Effector memory CD8-positive, alpha-beta T cell (primary cell): ENCODE measurements around the gene ZNF777.
"Not testable (repeated sequence)": the region's sequence is repeated elsewhere in the genome, so short reads cannot be mapped to it uniquely, and the experiment has no call there.

Experiments used
- ATAC-seq: fragments of 150-1000 bp; cut with Tn5 transposase; replicated peaks from 2 replicates; pipeline ENCODE4 v1.10.0; 2021; ENCODE audit warnings: mild to moderate bottlenecking, moderate library complexity
- DNase-seq, 3 experiments: peaks; one replicate each; pipeline ENCODE4 v3.0.0; 2021
- H3K27ac Mint-ChIP-seq, 2 donors: one replicate each; pipeline ENCODE4 v1.8.0; 2022; ENCODE audit warnings: mild to moderate bottlenecking in 2 of 2, mixed read lengths in 2 of 2, moderate library complexity in 2 of 2
- H3K27me3 Mint-ChIP-seq, 2 donors: one replicate each; pipeline ENCODE4 v1.8.0; 2022; ENCODE audit warnings: mixed read lengths in 2 of 2
- H3K36me3 Mint-ChIP-seq: one replicate; pipeline ENCODE4 v1.8.0; 2022; ENCODE audit warnings: mild to moderate bottlenecking, moderate library complexity, mixed read lengths; ENCODE audit not compliant: insufficient read depth
- H3K4me1 Mint-ChIP-seq, 2 donors: one replicate each; pipeline ENCODE4 v1.8.0; 2022; ENCODE audit warnings: low read depth in 2 of 2, mixed read lengths in 2 of 2
- H3K4me3 Mint-ChIP-seq, 2 donors: one replicate each; pipeline ENCODE4 v1.8.0; 2022; ENCODE audit warnings: mild to moderate bottlenecking in 2 of 2, mixed read lengths in 2 of 2, moderate library complexity in 2 of 2
- H3K9me3 Mint-ChIP-seq, 2 donors: one replicate each; pipeline ENCODE4 v1.8.0; 2022; ENCODE audit warnings: mixed read lengths in 2 of 2

Gene ZNF777

DNA sequence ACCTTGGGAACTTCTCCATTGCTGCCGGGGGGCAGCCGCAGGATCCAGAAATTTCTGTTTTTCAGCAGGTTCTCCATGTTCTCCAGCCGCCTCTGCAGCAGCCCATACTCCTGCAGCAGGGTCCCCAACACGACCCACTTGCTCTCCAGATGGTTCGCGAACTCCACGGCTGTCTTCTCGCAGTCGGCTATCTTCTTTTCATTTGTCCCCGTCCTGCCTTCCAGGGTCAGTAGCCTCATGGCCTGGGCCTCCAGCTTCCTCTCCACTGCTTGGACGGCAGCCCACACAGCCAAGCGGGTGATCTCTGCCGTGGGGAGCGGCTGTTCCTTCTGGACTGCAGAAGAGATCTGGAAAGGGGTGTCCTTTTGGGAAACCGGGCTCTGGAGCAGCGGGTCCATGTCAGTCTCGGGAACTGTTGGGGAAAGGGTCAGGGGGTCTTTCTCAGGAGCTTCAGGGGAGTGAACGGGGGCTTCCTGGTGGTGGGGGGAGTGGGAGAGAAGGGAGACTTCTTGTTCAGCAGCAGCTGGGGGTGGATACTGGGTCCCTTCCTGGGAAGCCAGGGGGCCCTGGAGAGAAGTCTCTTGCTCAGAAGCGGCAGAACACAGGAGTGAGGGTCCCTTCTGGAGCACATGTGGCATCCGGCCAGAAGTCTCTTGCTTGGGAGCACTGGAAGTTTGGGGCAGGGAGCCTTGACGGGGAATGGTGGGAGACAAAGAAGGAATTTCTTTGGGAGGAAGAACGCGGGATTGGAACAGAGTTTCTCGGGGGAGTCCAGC lies 5.5 kb downstream of the ZNF777 start:
- no peaks in the 10 kb centered on the region for H3K9me3 Mint-ChIP-seq
- H3K27me3 Mint-ChIP-seq: no peaks in the 10 kb centered on the region
- H3K36me3 Mint-ChIP-seq: peaks cover 36% of the 10 kb centered on the region
- H3K4me3 Mint-ChIP-seq: no peak overlapping the region
- ATAC-seq (no peak), DNase-seq (no peak)
- no peak overlapping the region for H3K27ac Mint-ChIP-seq
- H3K4me1 Mint-ChIP-seq: peaks cover 11 to 13% of the 10 kb centered on the region in 2 donors

DNA sequence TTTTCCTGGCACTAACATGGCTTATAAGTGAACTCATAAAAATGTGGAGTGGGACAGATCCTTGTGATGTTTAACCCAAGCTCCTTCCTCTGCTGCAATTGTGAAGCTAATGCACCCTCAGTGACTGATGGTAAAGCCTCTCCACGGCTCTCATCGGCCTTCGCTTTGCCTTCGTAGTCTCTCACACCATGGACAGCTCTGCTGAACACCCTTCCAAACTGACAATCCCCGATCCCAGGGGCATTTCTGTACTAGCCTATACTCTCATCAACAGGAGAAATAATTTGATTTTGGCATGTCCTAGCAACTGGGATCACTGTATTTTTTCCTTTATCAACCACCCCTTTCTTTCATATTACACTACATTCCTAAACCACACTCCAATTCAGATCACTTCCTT lies 6.1 kb downstream of the ZNF777 start:
- H3K36me3 Mint-ChIP-seq: peaks cover 42% of the 10 kb centered on the region

DNA sequence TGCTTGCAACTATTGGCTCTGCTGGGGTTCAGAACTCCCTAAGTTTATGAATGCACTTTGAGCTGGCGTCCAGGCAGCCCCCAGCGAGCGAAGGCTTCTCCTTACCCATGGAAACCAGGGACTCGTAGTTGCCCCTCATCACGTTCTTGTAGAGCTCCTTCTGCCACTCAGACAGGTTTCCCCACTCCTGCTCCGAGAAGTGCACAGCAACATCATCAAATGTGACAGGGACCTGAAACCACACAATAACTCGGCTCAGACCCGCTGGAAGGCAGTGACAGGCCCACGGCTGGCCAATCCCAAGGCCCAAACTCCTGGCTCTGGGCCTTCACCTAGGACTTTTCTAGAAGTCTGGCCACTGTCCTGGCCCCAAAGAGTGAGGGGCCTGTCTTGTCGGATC lies 6.9 kb downstream of the ZNF777 start:
- H3K9me3 Mint-ChIP-seq: no peaks in the 10 kb centered on the region
- no peaks in the 10 kb centered on the region for H3K27me3 Mint-ChIP-seq
- peaks cover 11 to 12% of the 10 kb centered on the region in 2 donors for H3K4me1 Mint-ChIP-seq
- peaks cover 46% of the 10 kb centered on the region for H3K36me3 Mint-ChIP-seq
- ATAC-seq: no peak
- no peak for DNase-seq
- no peak overlapping the region for H3K27ac Mint-ChIP-seq
- H3K4me3 Mint-ChIP-seq: no peak overlapping the region

More for the DNA sequence above, 6.1 kb downstream of the ZNF777 start:
- no peaks in the 10 kb centered on the region for H3K27me3 Mint-ChIP-seq
- peaks cover 11 to 13% of the 10 kb centered on the region in 2 donors for H3K4me1 Mint-ChIP-seq
- H3K4me3 Mint-ChIP-seq: no peak overlapping the region
- no peaks in the 10 kb centered on the region for H3K9me3 Mint-ChIP-seq
- DNase-seq (no peak), ATAC-seq (no peak)
- no peak overlapping the region for H3K27ac Mint-ChIP-seq

DNA sequence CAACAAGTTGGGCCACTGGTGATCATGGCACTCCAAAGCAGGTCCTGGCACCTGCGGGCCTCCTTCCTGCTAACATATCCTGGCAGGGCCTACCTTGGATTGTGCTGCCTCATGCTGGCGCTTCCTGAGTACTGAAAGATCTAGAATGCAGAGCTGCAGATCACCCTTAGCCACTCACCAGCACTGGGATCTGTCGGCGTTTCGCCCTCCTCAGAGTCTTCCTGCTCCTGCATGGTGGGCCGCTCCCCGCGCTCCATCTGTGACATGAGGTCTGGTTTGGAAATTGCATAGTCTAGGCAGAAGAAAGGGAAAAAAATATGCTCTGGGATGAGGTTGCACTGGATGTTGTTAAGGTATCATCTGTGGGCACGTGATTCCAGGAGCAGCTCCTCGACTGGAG lies 10.0 kb downstream of the ZNF777 start:
- H3K36me3 Mint-ChIP-seq: peaks cover 68% of the 10 kb centered on the region
- H3K27ac Mint-ChIP-seq: peak overlapping the region in 1 of 2 donors; percentile 22
- peaks cover 2 to 16% of the 10 kb centered on the region in 2 donors for H3K4me1 Mint-ChIP-seq
- H3K4me3 Mint-ChIP-seq: no peak overlapping the region
- no peak for DNase-seq
- H3K9me3 Mint-ChIP-seq: no peaks in the 10 kb centered on the region
- H3K27me3 Mint-ChIP-seq: no peaks in the 10 kb centered on the region
- no peak for ATAC-seq

DNA sequence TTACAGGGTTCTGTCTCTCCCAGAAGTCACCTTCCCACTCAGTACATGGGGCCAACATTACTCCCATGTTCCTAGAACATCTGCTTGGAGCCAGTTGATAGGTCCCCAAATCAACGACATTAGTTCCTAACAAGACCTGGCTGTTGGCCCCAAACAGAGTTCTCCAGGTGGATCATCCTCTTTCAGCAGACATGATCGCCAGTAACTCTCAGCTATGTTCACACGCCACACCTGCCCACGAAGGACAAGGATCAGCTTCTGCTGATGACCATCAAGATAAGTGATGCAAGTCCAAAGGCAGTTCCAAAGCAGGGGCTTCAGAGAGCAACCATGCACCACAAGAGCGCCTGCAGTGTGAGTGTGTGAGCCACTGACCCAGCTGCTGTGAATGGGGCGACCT lies 11.0 kb downstream of the ZNF777 start:
- Mint-ChIP-seq H3K9me3 (no peaks in the 10 kb centered on the region), H3K36me3 (peaks cover 71% of the 10 kb centered on the region), H3K27ac (no peak overlapping the region), H3K27me3 (no peaks in the 10 kb centered on the region), H3K4me1 (peaks cover 2 to 16% of the 10 kb centered on the region in 2 donors), H3K4me3 (no peak overlapping the region)
- DNase-seq (no peak), ATAC-seq (no peak)

DNA sequence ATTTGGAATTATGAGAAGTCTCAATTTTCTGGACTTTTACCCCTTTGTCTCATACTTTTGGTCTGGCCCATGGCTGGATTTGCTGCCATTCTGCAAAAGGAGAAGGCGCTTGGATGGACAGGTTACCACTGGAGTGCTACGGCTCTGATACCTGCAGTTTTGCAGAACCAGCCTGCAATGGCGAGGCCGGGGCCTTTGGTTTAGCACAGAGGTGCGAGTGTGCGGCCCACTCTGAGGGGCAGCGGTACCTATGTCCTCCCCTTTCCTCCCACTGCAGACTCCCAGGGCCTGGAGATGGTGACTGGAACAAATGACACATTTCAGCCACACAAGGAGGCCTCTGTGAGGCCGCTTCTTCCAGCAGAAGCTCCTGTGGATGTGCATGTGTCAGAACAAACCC lies 11.9 kb downstream of the ZNF777 start:
- Mint-ChIP-seq H3K4me1 (peaks cover 2 to 20% of the 10 kb centered on the region in 2 donors), H3K4me3 (no peak overlapping the region), H3K36me3 (peaks cover 76% of the 10 kb centered on the region), H3K27me3 (no peaks in the 10 kb centered on the region), H3K9me3 (no peaks in the 10 kb centered on the region), H3K27ac (no peak overlapping the region)
- ATAC-seq: no peak
- no peak for DNase-seq

DNA sequence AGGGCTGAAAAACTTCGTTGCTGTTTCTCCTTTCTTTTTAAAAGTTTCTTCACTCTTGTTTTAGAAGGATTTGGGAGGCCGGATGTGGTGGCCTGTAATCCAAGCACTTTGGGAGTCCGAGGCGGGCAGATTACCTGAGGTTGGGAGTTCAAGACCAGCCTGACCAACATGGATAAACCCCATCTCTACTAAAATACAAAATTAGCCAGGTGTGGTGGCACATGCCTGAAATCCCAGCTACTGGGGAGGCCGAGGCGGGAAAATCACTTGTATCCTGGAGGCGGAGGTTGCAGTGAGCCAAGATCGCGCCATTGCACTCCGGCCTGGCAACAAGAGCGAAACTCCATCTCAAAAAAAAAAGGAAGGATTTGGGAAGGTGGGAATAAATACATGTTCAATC lies 14.8 kb downstream of the ZNF777 start:
- ATAC-seq, H3K4me3 Mint-ChIP-seq, H3K27me3 Mint-ChIP-seq, H3K9me3 Mint-ChIP-seq, DNase-seq: not testable (repeated sequence)
- H3K4me1 Mint-ChIP-seq: peaks cover under 1 to 23% of the 10 kb centered on the region in 2 donors
- H3K36me3 Mint-ChIP-seq: peaks cover 61% of the 10 kb centered on the region
- peak overlapping the region in 1 of 2 donors; percentile 26 for H3K27ac Mint-ChIP-seq

DNA sequence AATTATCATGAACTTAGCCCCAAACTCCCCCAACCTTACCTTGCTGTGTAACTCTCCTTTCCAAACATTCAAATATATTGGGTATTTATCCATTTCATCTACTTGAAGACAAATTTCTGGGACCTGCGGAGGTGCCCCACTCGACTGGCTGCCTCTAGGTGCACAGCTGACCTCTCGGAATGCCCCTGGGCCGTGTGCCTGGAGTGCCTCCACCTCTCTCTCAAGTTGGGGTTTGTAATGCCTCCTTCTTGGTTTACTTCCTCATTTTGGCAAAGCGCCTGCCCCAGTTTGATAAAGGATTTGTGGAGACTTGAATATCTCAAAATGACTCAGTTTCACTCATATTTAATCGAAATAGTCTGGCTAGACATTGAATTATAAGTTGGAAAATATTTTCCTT lies 16.6 kb downstream of the ZNF777 start:
- peaks cover 49% of the 10 kb centered on the region for H3K36me3 Mint-ChIP-seq
- H3K4me1 Mint-ChIP-seq: peaks cover 8 to 33% of the 10 kb centered on the region in 2 donors
- H3K9me3 Mint-ChIP-seq: no peaks in the 10 kb centered on the region
- H3K27me3 Mint-ChIP-seq: no peaks in the 10 kb centered on the region
- ATAC-seq (no peak), DNase-seq (no peak)
- H3K27ac Mint-ChIP-seq: no peak overlapping the region
- no peak overlapping the region for H3K4me3 Mint-ChIP-seq

DNA sequence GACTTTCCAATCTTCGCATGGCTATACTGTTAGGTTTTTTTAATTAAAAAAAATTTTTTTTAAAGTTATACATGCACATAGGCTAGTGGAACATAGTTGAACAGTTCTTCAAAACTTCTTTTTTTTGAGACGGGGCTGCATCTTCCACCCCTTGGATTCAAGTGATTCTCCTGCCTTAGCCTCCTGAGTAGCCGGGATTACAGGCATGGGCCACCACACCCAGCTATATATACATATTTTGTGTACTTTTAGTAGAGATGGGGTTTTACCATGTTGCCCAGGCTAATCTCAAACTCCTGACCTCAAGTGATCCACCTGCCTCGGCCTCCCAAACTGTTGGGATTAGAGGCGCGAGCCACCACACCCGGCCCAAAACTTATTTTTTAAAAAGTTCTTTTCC lies 17.3 kb downstream of the ZNF777 start:
- no peak for DNase-seq
- no peaks in the 10 kb centered on the region for H3K9me3 Mint-ChIP-seq

DNA sequence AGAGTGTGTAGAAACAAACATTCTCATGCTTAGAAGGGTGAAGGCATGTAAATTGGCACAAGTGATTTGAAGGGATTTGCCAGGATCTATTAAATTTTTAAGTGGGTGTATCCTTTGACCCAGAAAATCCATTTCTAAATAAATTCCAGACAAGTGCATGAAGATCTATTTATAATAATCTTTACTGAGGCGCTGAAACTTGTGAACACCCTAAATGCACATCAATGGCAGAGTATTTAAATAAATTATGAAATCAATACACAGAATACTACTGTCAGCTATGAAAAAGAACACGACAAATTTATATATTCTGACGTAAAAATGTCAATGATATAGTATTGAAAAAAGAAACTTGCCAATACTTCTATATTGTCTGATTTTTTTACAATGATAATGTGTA lies 17.9 kb downstream of the ZNF777 start:
- no peak overlapping the region for H3K27ac Mint-ChIP-seq
- peaks cover 40% of the 10 kb centered on the region for H3K36me3 Mint-ChIP-seq
- H3K27me3 Mint-ChIP-seq: no peaks in the 10 kb centered on the region
- no peak for DNase-seq
- ATAC-seq: no peak
- H3K4me3 Mint-ChIP-seq: no peak overlapping the region
- H3K9me3 Mint-ChIP-seq: no peaks in the 10 kb centered on the region
- peaks cover 12 to 39% of the 10 kb centered on the region in 2 donors for H3K4me1 Mint-ChIP-seq

More for the DNA sequence above, 17.3 kb downstream of the ZNF777 start:
- Mint-ChIP-seq H3K27me3 (no peaks in the 10 kb centered on the region), H3K4me1 (peaks cover 12 to 39% of the 10 kb centered on the region in 2 donors), H3K4me3 (no peak overlapping the region), H3K36me3 (peaks cover 42% of the 10 kb centered on the region), H3K27ac (no peak overlapping the region)
- no peak for ATAC-seq

DNA sequence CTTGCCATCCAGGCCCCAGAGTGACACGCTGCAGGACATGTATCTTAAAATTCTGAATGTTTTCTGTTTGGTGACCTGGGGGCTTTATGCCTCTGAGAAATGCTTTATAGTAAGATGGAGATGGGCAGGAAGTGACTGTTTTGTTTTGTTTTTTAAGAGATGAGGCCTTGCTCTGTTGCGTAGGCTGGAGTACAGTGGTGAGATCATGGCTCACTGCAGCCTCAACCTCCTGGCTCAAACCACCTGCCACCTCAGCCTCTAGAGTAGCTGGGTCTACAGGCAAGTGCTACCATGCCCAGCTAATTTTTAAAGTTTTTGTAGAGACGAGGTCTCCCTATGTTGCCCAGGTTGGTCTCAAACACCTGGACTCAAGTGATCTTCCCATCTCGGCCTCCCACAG lies 20.6 kb downstream of the ZNF777 start:
- DNase-seq (no peak), ATAC-seq (peak; percentile 77)
- H3K27me3 Mint-ChIP-seq: no peaks in the 10 kb centered on the region
- no peak overlapping the region for H3K4me3 Mint-ChIP-seq
- peaks cover 30% of the 10 kb centered on the region for H3K36me3 Mint-ChIP-seq
- no peaks in the 10 kb centered on the region for H3K9me3 Mint-ChIP-seq
- peaks cover 12 to 27% of the 10 kb centered on the region in 2 donors for H3K4me1 Mint-ChIP-seq
- peak overlapping the region; percentile 60 to 65 for H3K27ac Mint-ChIP-seq

DNA sequence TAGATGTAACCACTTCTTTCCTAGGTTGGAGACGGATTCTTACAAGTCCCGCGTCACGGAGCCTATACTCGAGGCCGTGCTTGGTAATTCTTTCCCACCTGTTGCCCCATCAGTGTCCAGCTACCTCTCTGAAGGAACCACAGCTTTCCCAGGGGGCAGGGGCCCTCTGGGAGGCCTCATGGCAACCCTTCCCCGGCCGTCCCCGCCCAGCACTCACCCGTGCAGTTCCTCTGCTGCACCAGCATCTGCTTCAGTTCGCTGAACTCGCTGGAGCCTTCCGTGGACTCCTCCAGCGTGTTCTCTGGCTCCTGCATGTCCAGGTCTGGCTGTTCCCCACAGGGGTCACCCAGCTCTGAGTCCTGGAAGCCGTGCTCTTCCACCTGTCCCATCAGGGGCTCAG lies 24.5 kb downstream of the ZNF777 start:
- H3K4me3 Mint-ChIP-seq: no peak overlapping the region
- ATAC-seq (no peak), DNase-seq (no peak)
- H3K27ac Mint-ChIP-seq: peak overlapping the region in 1 of 2 donors; percentile 22
- no peaks in the 10 kb centered on the region for H3K9me3 Mint-ChIP-seq
- no peaks in the 10 kb centered on the region for H3K27me3 Mint-ChIP-seq
- peaks cover 12 to 20% of the 10 kb centered on the region in 2 donors for H3K4me1 Mint-ChIP-seq
- peaks cover 24% of the 10 kb centered on the region for H3K36me3 Mint-ChIP-seq

DNA sequence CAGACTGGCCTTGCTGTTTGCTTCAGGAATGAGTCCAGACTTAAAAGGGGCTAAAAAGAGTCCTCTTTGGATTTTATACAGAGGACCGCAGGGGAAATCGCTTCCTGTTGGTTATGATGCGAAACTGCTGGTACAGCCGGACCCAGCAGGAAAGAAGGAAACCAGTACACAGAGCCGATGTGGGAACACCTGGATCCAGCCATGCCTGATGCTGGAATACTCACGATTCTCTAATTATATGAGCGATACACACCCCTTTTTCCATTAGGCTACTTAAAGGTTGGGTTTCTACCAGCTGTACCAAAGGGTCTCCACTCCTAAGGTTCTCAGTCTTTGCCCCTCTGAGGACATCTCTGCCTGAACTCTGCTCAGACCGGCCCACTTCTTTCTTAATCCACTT lies 27.7 kb downstream of the ZNF777 start:
- Mint-ChIP-seq H3K36me3 (peaks cover 23% of the 10 kb centered on the region), H3K27me3 (no peaks in the 10 kb centered on the region), H3K27ac (peak overlapping the region in 1 of 2 donors; percentile 41), H3K4me1 (no peaks in the 10 kb centered on the region), H3K9me3 (no peaks in the 10 kb centered on the region), H3K4me3 (no peak overlapping the region)
- DNase-seq (no peak), ATAC-seq (no peak)

DNA sequence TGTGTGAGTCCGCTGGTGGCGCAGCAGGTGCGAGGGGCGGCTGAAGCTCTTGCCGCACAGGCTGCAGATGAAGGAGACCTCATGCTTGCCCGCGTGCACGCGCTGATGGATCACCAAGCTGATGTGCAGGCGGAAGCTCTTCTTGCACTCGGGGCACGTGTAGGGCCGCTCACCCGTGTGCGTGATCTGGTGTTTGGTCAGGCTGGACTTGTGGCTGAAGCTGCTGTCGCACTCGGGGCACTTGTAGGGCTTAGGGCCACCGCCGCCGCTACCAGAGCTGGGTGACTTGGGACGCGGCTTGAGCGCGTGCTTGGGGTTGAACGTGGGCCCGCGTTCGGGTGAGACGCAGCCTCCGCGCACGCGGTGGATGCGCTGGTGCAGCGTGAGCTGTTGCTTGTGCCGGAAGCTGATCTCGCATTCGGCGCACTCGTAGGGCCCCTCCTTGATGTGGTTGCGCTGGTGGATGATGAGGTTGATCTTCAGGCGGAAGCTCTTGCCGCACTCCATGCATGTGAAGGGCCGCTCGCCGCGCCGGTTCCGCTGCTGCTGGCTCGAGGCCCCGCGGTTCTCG lies 28.7 kb downstream of the ZNF777 start:
- ATAC-seq (no peak), DNase-seq (no peak)
- H3K36me3 Mint-ChIP-seq: peaks cover 17% of the 10 kb centered on the region
- no peaks in the 10 kb centered on the region for H3K9me3 Mint-ChIP-seq
- no peak overlapping the region for H3K4me3 Mint-ChIP-seq
- H3K4me1 Mint-ChIP-seq: no peaks in the 10 kb centered on the region
- no peak overlapping the region for H3K27ac Mint-ChIP-seq
- no peaks in the 10 kb centered on the region for H3K27me3 Mint-ChIP-seq
